K562 (cell line): ENCODE data around the gene DHX57. TPM values are rescaled to one million over a fixed set of nuclear protein-coding genes. Genes with fewer than 3 reads are reported as not detected.

ENCODE experiments used
- ATAC-seq: fragments of 200-7000 bp; cut with Tn5 transposase; 3 replicates; pipeline ENCODE4 v1.9.1; 2020; ENCODE audit warnings: moderate library complexity
- BruUV-seq: library from RNA; stranded (reverse); fragments of 400-500 nt; replicated peaks from 2 replicates; lab custom pipeline; 2021; lab: Mats Ljungman, UMichigan
- CTCF ChIA-PET: fragments of 300-600 bp; formaldehyde crosslinking; extraction: SDS; loops from one replicate; lab custom pipeline; 2021; ENCODE audit warnings: low intra/inter-chr PET ratio; lab: Yijun Ruan, JAX
- POLR2A ChIA-PET: fragments of 300-600, 350-650 bp; sonication (Branson Sonifier 250); formaldehyde crosslinking; extraction: SDS; loops from one replicate; lab custom pipeline; 2021; ENCODE audit warnings: antibody characterized with exemption, inconsistent platforms; lab: Yijun Ruan, JAX
- DNase-seq, 4 experiments: peaks; one replicate each; pipeline versions ENCODE4 v3.0.0 to v3.0.0-alpha.2; 2011 to 2018; ENCODE audit warnings: low spot score in 3 of 4, mixed read lengths in 3 of 4; ENCODE audit errors: extremely low read depth in 1 of 4
- FAIRE-seq: peaks from 2 replicates; lab custom pipeline; 2011; peaks lifted over from hg19 to GRCh38; lab: Jason Lieb, UNC
- H2AFZ ChIP-seq: 2 replicates; pipeline ENCODE4 v1.6.0; 2011; ENCODE audit warnings: low read depth, low read length, control low read depth, inconsistent platforms
- H3K27ac ChIP-seq: fragments of 200-600 bp; 3 replicates; pipeline ENCODE4 v1.8.0; 2011; ENCODE audit warnings: low read depth, mild to moderate bottlenecking, control low read depth, inconsistent platforms, low read length, moderate library complexity, mixed read lengths; ENCODE audit errors: extremely low read depth
- H3K27me3 ChIP-seq, 2 experiments: fragments of 300-600 bp in 1 of 2; 2 replicates in 1 of 2; 3 replicates in 1 of 2; pipeline versions ENCODE4 v1.6.0 to v1.8.0; 2011; ENCODE audit warnings: inconsistent platforms in 2 of 2, low read length in 2 of 2, mild to moderate bottlenecking in 1 of 2, mixed read lengths in 1 of 2, moderate library complexity in 1 of 2; ENCODE audit not compliant: control insufficient read depth in 2 of 2, insufficient read depth in 2 of 2
- H3K36me3 ChIP-seq: fragments of 300-600 bp; 3 replicates; pipeline ENCODE4 v1.8.0; 2011; ENCODE audit warnings: mild to moderate bottlenecking, low read length, inconsistent platforms; ENCODE audit not compliant: control insufficient read depth, insufficient read depth
- H3K4me1 ChIP-seq, 2 experiments: fragments of 200-600 bp in 1 of 2; replicated peaks in 1 of 2; 2 replicates in 1 of 2; 3 replicates in 1 of 2; pipeline versions ENCODE4 v1.5.1 to v1.8.0; 2011; ENCODE audit warnings: inconsistent platforms in 2 of 2, low read length in 2 of 2, mild to moderate bottlenecking in 1 of 2, mixed read lengths in 1 of 2, moderate library complexity in 1 of 2; ENCODE audit not compliant: control insufficient read depth in 2 of 2, insufficient read depth in 2 of 2
- H3K4me2 ChIP-seq: 2 replicates; pipeline ENCODE4 v1.6.1; 2011; ENCODE audit warnings: low read length, control low read depth, inconsistent platforms, mixed read lengths; ENCODE audit not compliant: insufficient read depth
- H3K4me3 ChIP-seq: fragments of 200-600 bp; sonication (generic), shearing (Covaris generic); 2 replicates; pipeline ENCODE4 v1.5.1; 2016; ENCODE audit warnings: control low read depth, inconsistent platforms
- H3K79me2 ChIP-seq: fragments of 200-600 bp; 3 replicates; pipeline ENCODE4 v1.8.0; 2011; ENCODE audit warnings: low read length, inconsistent platforms; ENCODE audit not compliant: control insufficient read depth, insufficient read depth
- H3K9ac ChIP-seq, 2 experiments: 2 replicates each; pipeline versions ENCODE4 v1.6.0 to v1.6.1; 2011; ENCODE audit warnings: low read depth in 2 of 2, low read length in 2 of 2, control low read depth in 1 of 2, inconsistent platforms in 1 of 2, mild to moderate bottlenecking in 1 of 2, mixed read lengths in 1 of 2; ENCODE audit not compliant: insufficient read depth in 1 of 2
- H3K9me1 ChIP-seq: one replicate; pipeline ENCODE4 v1.6.0; 2011; ENCODE audit warnings: inconsistent platforms, mild to moderate bottlenecking, low read length, moderate library complexity; ENCODE audit not compliant: control insufficient read depth, insufficient read depth
- H3K9me3 ChIP-seq: replicated peaks from 2 replicates; pipeline ENCODE4 v1.5.1; 2011; ENCODE audit warnings: low read depth, low read length, inconsistent platforms; ENCODE audit not compliant: control insufficient read depth, insufficient read depth
- H4K20me1 ChIP-seq: replicated peaks from 2 replicates; pipeline ENCODE4 v1.6.1; 2011; ENCODE audit warnings: low read length, inconsistent platforms, mixed read lengths; ENCODE audit not compliant: control insufficient read depth, insufficient read depth
- BACH1 ChIP-seq: fragments of 200-800 bp; sonication (Bioruptor generic); IDR thresholded peaks from 2 replicates; pipeline ENCODE4 v1.6.1; 2016; ENCODE audit warnings: missing genetic modification characterization, missing compliant biosample characterization
- DNMT1 ChIP-seq: fragments of 450-650 bp; IDR thresholded peaks from 2 replicates; pipeline ENCODE4 v1.6.1; 2016; ENCODE audit warnings: antibody characterized with exemption, mild to moderate bottlenecking
- ETV6 ChIP-seq, 3 experiments: fragments of 150-350 bp in 1 of 3; sonication (generic) in 1 of 3; formaldehyde crosslinking in 1 of 3; IDR thresholded peaks; 2 replicates each; pipeline versions ENCODE4 v1.6.1 to v1.8.0; 2014 to 2022; ENCODE audit warnings: borderline replicate concordance in 2 of 3, low read depth in 2 of 3, antibody characterized with exemption in 1 of 3, low read length in 1 of 3, mild to moderate bottlenecking in 1 of 3, missing genetic modification reagents in 1 of 3
- MAFF ChIP-seq: IDR thresholded peaks from 2 replicates; pipeline ENCODE4 v1.6.1; 2012; ENCODE audit warnings: low read length, improper control_type of control experiment
- PML ChIP-seq: IDR thresholded peaks from 2 replicates; pipeline ENCODE4 v1.6.1; 2012; ENCODE audit warnings: low read length, inconsistent platforms
- POU5F1 ChIP-seq: fragments of 150-350 bp; IDR thresholded peaks from 2 replicates; pipeline ENCODE4 v1.6.1; 2014; ENCODE audit warnings: borderline replicate concordance, low read length, low read depth, mild to moderate bottlenecking; ENCODE audit not compliant: partially characterized antibody
- RFX7 ChIP-seq: fragments of 250-450 bp; sonication (Bioruptor Pico); IDR thresholded peaks from 2 replicates; pipeline ENCODE4 v1.5.1; 2021; ENCODE audit warnings: mild to moderate bottlenecking
- ZBTB12 ChIP-seq: fragments of 250-450 bp; sonication (Bioruptor Pico); IDR thresholded peaks from 2 replicates; pipeline ENCODE4 v1.4.0; 2020
- ZBTB40 ChIP-seq, 2 experiments: fragments of 450-650 bp in 1 of 2; sonication (generic) in 1 of 2; formaldehyde crosslinking in 1 of 2; IDR thresholded peaks; 2 replicates each; pipeline versions ENCODE4 v1.7.1 to v1.9.0; 2016 to 2022; ENCODE audit warnings: inconsistent platforms in 1 of 2, mild to moderate bottlenecking in 1 of 2, missing genetic modification reagents in 1 of 2
- ZFX ChIP-seq: sonication (generic); formaldehyde crosslinking; IDR thresholded peaks from 2 replicates; pipeline ENCODE4 v1.8.0; 2022; ENCODE audit warnings: mild to moderate bottlenecking, missing genetic modification reagents, moderate library complexity
- ZNF263 ChIP-seq: sonication (generic); formaldehyde crosslinking; IDR thresholded peaks from 2 replicates; pipeline ENCODE4 v1.8.0; 2022; ENCODE audit warnings: mild to moderate bottlenecking, missing genetic modification reagents, borderline replicate concordance
- ZNF324 ChIP-seq: fragments of 250-450 bp; sonication (Bioruptor Pico); IDR thresholded peaks from 2 replicates; pipeline ENCODE4 v1.4.0; 2020; ENCODE audit warnings: mild to moderate bottlenecking
- WGBS: fragments of 100-300 bp; shearing (Covaris generic); methylation state at CpG from one replicate; pipeline ENCODE4 v1.1.6; 2016; ENCODE audit warnings: low coverage, mixed read lengths; ENCODE audit not compliant: insufficient coverage; ENCODE audit errors: missing lambda C conversion rate; 5-methylcytosine and 5-hydroxymethylcytosine counted together
- in situ Hi-C: fragments of 300-500 bp; cut with MboI; formaldehyde crosslinking; loops from 4 replicates; pipeline ENCODE4 v1.15.0; 2018; ENCODE audit warnings: inconsistent platforms, mixed read lengths
- intact Hi-C: fragments of 100-400 bp; cut with micrococcal nuclease; formaldehyde crosslinking; loops from 2 replicates; pipeline ENCODE4 v1.14.2; 2022
- polyA plus RNA-seq, 8 experiments: library from polyadenylated mRNA; depleted of rRNA in 4 of 8; stranded (reverse) in 5 of 8; unstranded in 3 of 8; fragments of >200 nt; fragmentation: Nextera tagmentation in 2 of 8; fragmentation: Illumina TruSeq in 1 of 8; extraction: Ambion mirVana in 2 of 8; extraction: Trizol in 1 of 8; gene quantifications; 2 replicates each; pipeline versions ENCODE4 v1.2.1 to v1.2.3, GENCODE V29; 2011 to 2014; ENCODE audit warnings: inconsistent platforms in 1 of 8, missing spikeins in 1 of 8
- total RNA-seq, 7 experiments: library from RNA; depleted of rRNA in 6 of 7; stranded (reverse); fragments of >200 nt in 6 of 7; fragmentation: Illumina TruSeq in 2 of 7; extraction: Trizol in 2 of 7; gene quantifications; 2 replicates each; pipeline versions ENCODE4 v1.2.1 to v1.2.3, GENCODE V29; 2011 to 2021; ENCODE audit warnings: low replicate concordance in 1 of 7

DHX57 gene
- total and polyA plus RNA-seq, 9 of the 15 experiments (the other 6 are each of a cell fraction or from before 2014, with no cell fraction given): 7.4 to 23.6 (median 17.9) TPM

- no peak overlapping the region for H2AFZ ChIP-seq
- CTCF ChIA-PET: no interaction called here
- no peaks in the 10 kb centered on the region for H4K20me1 ChIP-seq
- POLR2A ChIA-PET: interaction anchor here (0.6 to 1.4 kb wide), 3 partner anchors 9 to 518 kb away, joined by 3 to 4 read pairs (median 3); partner anchors contain the start of gene SRSF7
- no peak for FAIRE-seq
- H3K4me1 ChIP-seq: no peaks in the 10 kb centered on the region
- no peak overlapping the region for H3K4me2 ChIP-seq
- H3K27ac ChIP-seq: no peak overlapping the region
- no peaks in the 10 kb centered on the region for H3K79me2 ChIP-seq
- no peak overlapping the region for H3K9ac ChIP-seq
- no peaks in the 10 kb centered on the region for H3K9me1 ChIP-seq
- intact Hi-C loops (no loop called here), in situ Hi-C loops (no loop called here)
- TF ChIP-seq MAFF (no peak), DNMT1 (no peak), PML (no peak), POU5F1 (no peak), ZBTB12 (no peak), ZNF324 (CRISPR knock-in tag) (no peak), ZBTB40 (IDR thresholded peaks at IDR 0.05) (no peak), ZBTB40 (CRISPR knock-in tag; IDR thresholded peaks at IDR 0.05) (no peak), ZNF263 (CRISPR knock-in tag) (no peak), RFX7 (CRISPR knock-in tag) (no peak), ETV6 (IDR thresholded peaks at IDR 0.05; ENCODE audit: borderline replicate concordance in 1 of 2, low read depth in 2 of 2, low read length in 1 of 2) (no peak), ETV6 (CRISPR knock-in tag; IDR thresholded peaks at IDR 0.05; ENCODE audit: borderline replicate concordance) (no peak), ZFX (no peak), BACH1 (no peak)
- H3K4me3 ChIP-seq: no peak overlapping the region
- no peak for ATAC-seq
- no TSS peak for BruUV-seq
- no peaks in the 10 kb centered on the region for H3K27me3 ChIP-seq
- H3K36me3 ChIP-seq: peaks cover 5% of the 10 kb centered on the region; the same call in 1 of the 3 replicates
- no peaks in the 10 kb centered on the region for H3K9me3 ChIP-seq
- WGBS: 29% methylated on average over 2 of the region's 2 CpGs
- DNase-seq: no peak
Measured at GRCh38 chr2:38792751-38793150, 83.0 kb downstream of the DHX57 start.
